Adrenal gland (tissue), 5 donors: ENCODE results near the gene APOC3.

Experiments used
- POLR2A ChIP-seq, 2 donors: fragments of 450-650 bp; IDR thresholded peaks; one replicate each; pipeline ENCODE4 v1.6.1; 2017; ENCODE audit warnings: antibody characterized with exemption in 2 of 2, mild to moderate bottlenecking in 2 of 2, moderate library complexity in 1 of 2
- TF ChIP-seq, protein P1 (sequence below), 6 experiments: fragments of 450-650 bp in 4 of 6; fragments of 200-600 bp in 2 of 6; sonication (generic) in 1 of 6; IDR thresholded peaks; 1 replicate in 5 of 6; 2 replicates in 1 of 6; pipeline versions ENCODE4 v1.5.1 to v1.8.0; 2016 to 2021; ENCODE audit warnings: antibody characterized with exemption in 6 of 6, mild to moderate bottlenecking in 2 of 6, moderate library complexity in 1 of 6
- donor health status: DM: no; HTN: no; CAD: no.

DNA sequence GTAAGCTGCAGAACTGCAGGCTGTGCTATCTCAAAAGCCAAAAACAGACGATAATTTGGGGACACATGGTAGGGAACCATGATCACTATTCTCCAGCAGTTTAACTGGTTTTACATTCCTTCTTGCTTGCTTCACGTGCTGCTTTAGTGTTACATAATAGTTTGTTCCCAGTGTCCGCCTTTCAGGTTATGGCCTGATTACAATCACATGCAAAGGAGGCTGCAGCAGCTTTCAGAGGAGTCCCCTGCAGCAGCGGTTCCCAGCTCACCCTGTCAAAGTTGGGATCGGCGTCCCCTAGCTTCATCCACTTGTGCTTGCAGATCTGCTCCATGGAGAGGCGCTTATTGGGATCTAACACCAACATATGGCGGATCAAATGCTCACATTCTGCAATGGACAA, 46.9 kb downstream of the APOC3 start:
- TF ChIP-seq, protein P1, sequence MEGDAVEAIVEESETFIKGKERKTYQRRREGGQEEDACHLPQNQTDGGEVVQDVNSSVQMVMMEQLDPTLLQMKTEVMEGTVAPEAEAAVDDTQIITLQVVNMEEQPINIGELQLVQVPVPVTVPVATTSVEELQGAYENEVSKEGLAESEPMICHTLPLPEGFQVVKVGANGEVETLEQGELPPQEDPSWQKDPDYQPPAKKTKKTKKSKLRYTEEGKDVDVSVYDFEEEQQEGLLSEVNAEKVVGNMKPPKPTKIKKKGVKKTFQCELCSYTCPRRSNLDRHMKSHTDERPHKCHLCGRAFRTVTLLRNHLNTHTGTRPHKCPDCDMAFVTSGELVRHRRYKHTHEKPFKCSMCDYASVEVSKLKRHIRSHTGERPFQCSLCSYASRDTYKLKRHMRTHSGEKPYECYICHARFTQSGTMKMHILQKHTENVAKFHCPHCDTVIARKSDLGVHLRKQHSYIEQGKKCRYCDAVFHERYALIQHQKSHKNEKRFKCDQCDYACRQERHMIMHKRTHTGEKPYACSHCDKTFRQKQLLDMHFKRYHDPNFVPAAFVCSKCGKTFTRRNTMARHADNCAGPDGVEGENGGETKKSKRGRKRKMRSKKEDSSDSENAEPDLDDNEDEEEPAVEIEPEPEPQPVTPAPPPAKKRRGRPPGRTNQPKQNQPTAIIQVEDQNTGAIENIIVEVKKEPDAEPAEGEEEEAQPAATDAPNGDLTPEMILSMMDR (IDR thresholded peaks at IDR 0.05): no peak
- TF ChIP-seq POLR2A (IDR thresholded peaks at IDR 0.05): no peak
